Measurements from ENCODE around the gene HAP1. TPM values are rescaled to one million over a fixed set of nuclear protein-coding genes. Genes with fewer than 3 reads are reported as not detected.

Gene HAP1
- total RNA-seq, 1 experiment from 2014 or later, result 0.11 TPM

Other genes starting within 250 kb of the HAP1 start
- not detected in 2 replicates for gene KRT36, start 244.7 kb downstream of the HAP1 start, total RNA-seq (2014; rRNA removed; shearing (Covaris generic))
- not detected in 2 replicates for gene KRT13, start 229.0 kb downstream of the HAP1 start, total RNA-seq (2014; rRNA removed; shearing (Covaris generic))
- gene KRT15, start 215.8 kb downstream of the HAP1 start, total RNA-seq (2014; rRNA removed; shearing (Covaris generic)), result 0.51 and 3.1 TPM in 2 replicates
- 0.86 TPM in 1 of 2 replicates, not detected in the other for gene KRT19, start 206.3 kb downstream of the HAP1 start, total RNA-seq (2014; rRNA removed; shearing (Covaris generic))
- gene KRT9, start 162.6 kb downstream of the HAP1 start, total RNA-seq (2014; rRNA removed; shearing (Covaris generic)), result not detected in 2 replicates
- 0.63 and 1.4 TPM in 2 replicates for gene KRT14, start 147.7 kb downstream of the HAP1 start, total RNA-seq (2014; rRNA removed; shearing (Covaris generic))
- 1.0 TPM in 1 of 2 replicates, not detected in the other for gene KRT16, start 121.9 kb downstream of the HAP1 start, total RNA-seq (2014; rRNA removed; shearing (Covaris generic))
- 276 and 317 TPM in 2 replicates for gene KRT17, start 110.1 kb downstream of the HAP1 start, total RNA-seq (2014; rRNA removed; shearing (Covaris generic))
- 78.2 and 85.4 TPM in 2 replicates for gene EIF1, start 45.8 kb downstream of the HAP1 start, total RNA-seq (2014; rRNA removed; shearing (Covaris generic))
- gene GAST, start 22.3 kb downstream of the HAP1 start, total RNA-seq (2014; rRNA removed; shearing (Covaris generic)), result not detected in 2 replicates
- 32.6 and 36.3 TPM in 2 replicates for gene JUP, start 52.1 kb upstream of the HAP1 start, total RNA-seq (2014; rRNA removed; shearing (Covaris generic))
- 44.4 and 60.9 TPM in 2 replicates for gene P3H4, start 77.3 kb upstream of the HAP1 start, total RNA-seq (2014; rRNA removed; shearing (Covaris generic))
- 123 and 139 TPM in 2 replicates for gene FKBP10, start 78.4 kb upstream of the HAP1 start, total RNA-seq (2014; rRNA removed; shearing (Covaris generic))
- 67.6 and 79.3 TPM in 2 replicates for gene NT5C3B, start 101.6 kb upstream of the HAP1 start, total RNA-seq (2014; rRNA removed; shearing (Covaris generic))
- gene KLHL10, start 103.2 kb upstream of the HAP1 start, total RNA-seq (2014; rRNA removed; shearing (Covaris generic)), result 0.74 TPM in 1 of 2 replicates, not detected in the other
- 26.8 and 27.8 TPM in 2 replicates for gene KLHL11, start 130.8 kb upstream of the HAP1 start, total RNA-seq (2014; rRNA removed; shearing (Covaris generic))
- 115 and 124 TPM in 2 replicates for gene ACLY, start 184.3 kb upstream of the HAP1 start, total RNA-seq (2014; rRNA removed; shearing (Covaris generic))
- 0.42 and 2.8 TPM in 2 replicates for gene ODAD4, start 196.0 kb upstream of the HAP1 start, total RNA-seq (2014; rRNA removed; shearing (Covaris generic))
- gene CNP, start 232.2 kb upstream of the HAP1 start, total RNA-seq (2014; rRNA removed; shearing (Covaris generic)), result 39.5 and 41.6 TPM in 2 replicates

Measured in Daoy (cell line).